ENCODE measurements around the gene RS1. TPM values are rescaled to one million over a fixed set of nuclear protein-coding genes. Genes with fewer than 3 reads are reported as not detected.

RS1 gene
- total and polyA plus RNA-seq, 2 of the 4 experiments (the other 2 are of a cell fraction) = not detected

GRCh38 chrX:18652636-18653035 is 19.3 kb downstream of the RS1 start:
- H4K5ac ChIP-seq (ENCODE audit: low read depth, low read length) = no peak overlapping the region
- DNase-seq (no peak), ATAC-seq (ENCODE audit: low read depth) (no peak)
- H4K91ac ChIP-seq (ENCODE audit: insufficient read depth, low read depth, low read length) = no peak overlapping the region
- no peak overlapping the region for H2BK5ac ChIP-seq (ENCODE audit: low read depth, low read length, poor library complexity, severe bottlenecking)
- no peak overlapping the region for H3K23ac ChIP-seq (ENCODE audit: low read depth, low read length)
- intact Hi-C loops (cut with micrococcal nuclease) = no loop called here
- in situ Hi-C loops (cut with MboI; ENCODE audit: low sequenced_read_pairs) = no loop called here
- no peak overlapping the region for H2AFZ ChIP-seq (replicated peaks; ENCODE audit: low read length, poor library complexity)
- H3K9me1 ChIP-seq (ENCODE audit: insufficient read depth, low read length) = no peaks in the 10 kb centered on the region
- TF ChIP-seq MXI1 (IDR thresholded peaks at IDR 0.05; ENCODE audit: borderline replicate concordance, low read depth, low read length) (no peak), RCOR1 (IDR thresholded peaks at IDR 0.05; ENCODE audit: insufficient replicate concordance, low read length) (no peak), CHD1 (IDR thresholded peaks at IDR 0.05; ENCODE audit: low read depth, low read length) (no peak), ELK1 (IDR thresholded peaks at IDR 0.05; ENCODE audit: borderline replicate concordance, low read depth, low read length) (no peak), CEBPB (IDR thresholded peaks at IDR 0.05; ENCODE audit: low read depth, low read length) (no peak), MAFK (IDR thresholded peaks at IDR 0.05; ENCODE audit: low read depth, low read length) (no peak), SMC3 (IDR thresholded peaks at IDR 0.05; ENCODE audit: low read depth, low read length) (no peak), POLR2A (IDR thresholded peaks at IDR 0.05; ENCODE audit: low read depth, low read length) (no peak), BHLHE40 (IDR thresholded peaks at IDR 0.05; ENCODE audit: low read depth, low read length) (no peak), USF2 (IDR thresholded peaks at IDR 0.05; ENCODE audit: low read depth, low read length) (no peak), NFE2L2 (IDR thresholded peaks at IDR 0.05; ENCODE audit: low read depth, low read length) (no peak), MAZ (IDR thresholded peaks at IDR 0.05; ENCODE audit: borderline replicate concordance, low read depth, low read length) (no peak), RAD21 (IDR thresholded peaks at IDR 0.05; ENCODE audit: low read length) (no peak), RFX5 (IDR thresholded peaks at IDR 0.05; ENCODE audit: low read depth, low read length) (no peak), FOS (IDR thresholded peaks at IDR 0.05; ENCODE audit: low read depth, low read length) (no peak)
- TF ChIP-seq, protein P1, sequence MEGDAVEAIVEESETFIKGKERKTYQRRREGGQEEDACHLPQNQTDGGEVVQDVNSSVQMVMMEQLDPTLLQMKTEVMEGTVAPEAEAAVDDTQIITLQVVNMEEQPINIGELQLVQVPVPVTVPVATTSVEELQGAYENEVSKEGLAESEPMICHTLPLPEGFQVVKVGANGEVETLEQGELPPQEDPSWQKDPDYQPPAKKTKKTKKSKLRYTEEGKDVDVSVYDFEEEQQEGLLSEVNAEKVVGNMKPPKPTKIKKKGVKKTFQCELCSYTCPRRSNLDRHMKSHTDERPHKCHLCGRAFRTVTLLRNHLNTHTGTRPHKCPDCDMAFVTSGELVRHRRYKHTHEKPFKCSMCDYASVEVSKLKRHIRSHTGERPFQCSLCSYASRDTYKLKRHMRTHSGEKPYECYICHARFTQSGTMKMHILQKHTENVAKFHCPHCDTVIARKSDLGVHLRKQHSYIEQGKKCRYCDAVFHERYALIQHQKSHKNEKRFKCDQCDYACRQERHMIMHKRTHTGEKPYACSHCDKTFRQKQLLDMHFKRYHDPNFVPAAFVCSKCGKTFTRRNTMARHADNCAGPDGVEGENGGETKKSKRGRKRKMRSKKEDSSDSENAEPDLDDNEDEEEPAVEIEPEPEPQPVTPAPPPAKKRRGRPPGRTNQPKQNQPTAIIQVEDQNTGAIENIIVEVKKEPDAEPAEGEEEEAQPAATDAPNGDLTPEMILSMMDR (conservative IDR thresholded peaks at IDR 0.05; ENCODE audit: low read depth, low read length) = no peak
- peaks cover 3% of the 10 kb centered on the region; the same call in 1 of the 2 replicates for H3K9me3 ChIP-seq (ENCODE audit: control insufficient read depth, insufficient read depth, low read length)
- ChIA-PET CTCF (no interaction called here), POLR2A (ENCODE audit: unreplicated experiment) (no interaction called here)
- no peak overlapping the region for H3K14ac ChIP-seq (replicated peaks; ENCODE audit: low read depth, low read length)
- no peak overlapping the region for H3K56ac ChIP-seq (ENCODE audit: extremely low read depth, insufficient read depth, low read length)
- H3K4me2 ChIP-seq (ENCODE audit: low read depth, low read length) = no peak overlapping the region
- no peak overlapping the region for H3K4me3 ChIP-seq (ENCODE audit: insufficient read depth, low read depth, low read length)
- H3K4ac ChIP-seq (ENCODE audit: low read depth, low read length) = no peak overlapping the region
- no TSS peak for BruUV-seq (replicated peaks)
- no peaks in the 10 kb centered on the region for H3K79me1 ChIP-seq (ENCODE audit: low read depth in 1 of 2, low read length in 2 of 2)
- no peaks in the 10 kb centered on the region for H3K36me3 ChIP-seq (ENCODE audit: control insufficient read depth, insufficient read depth, low read length)
- H2AK5ac ChIP-seq (ENCODE audit: low read depth, low read length) = no peak overlapping the region
- H3K27ac ChIP-seq (ENCODE audit: insufficient read depth, low read length) = no peak overlapping the region
- no peak overlapping the region for H2BK15ac ChIP-seq (ENCODE audit: low read depth, low read length)
- dilution Hi-C loops (cut with HindIII; ENCODE audit: low sequenced_read_pairs, unreplicated experiment) = no loop called here
- H2AK9ac ChIP-seq (replicated peaks; ENCODE audit: low read depth, low read length, poor library complexity) = no peak overlapping the region
- no peak overlapping the region for H2BK120ac ChIP-seq (ENCODE audit: low read depth, low read length)
- no peaks in the 10 kb centered on the region for H4K20me1 ChIP-seq (ENCODE audit: insufficient read depth, low read length)
- no peak overlapping the region for H2BK20ac ChIP-seq (ENCODE audit: low read depth, low read length)
- H3K27me3 ChIP-seq (ENCODE audit: control insufficient read depth, insufficient read depth, low read length) = no peaks in the 10 kb centered on the region
- no peak overlapping the region for H3K9ac ChIP-seq (ENCODE audit: low read depth, low read length)
- H4K8ac ChIP-seq (ENCODE audit: low read depth in 2 of 2, low read length in 2 of 2) = no peak overlapping the region
- H3K18ac ChIP-seq (ENCODE audit: low read depth, low read length) = no peak overlapping the region
- peaks cover 3% of the 10 kb centered on the region; the same call in 1 of the 2 replicates for H3K4me1 ChIP-seq (ENCODE audit: control insufficient read depth, insufficient read depth, low read length)

Measured in IMR-90 (cell line).